Large intestine (tissue), 3 donors: ENCODE results near the gene MMP25. TPM values are rescaled to one million over a fixed set of nuclear protein-coding genes. Genes with fewer than 3 reads are reported as not detected.

Experiments
- DNase-seq, 2 donors: peaks; one replicate each; pipeline versions ENCODE4 v3.0.0 to v3.0.0-alpha.2; 2013
- H3K27ac ChIP-seq: one replicate; pipeline ENCODE4 v1.5.1; 2013; ENCODE audit warnings: low read length
- H3K27me3 ChIP-seq: 2 replicates; pipeline ENCODE4 v1.6.1; 2013; ENCODE audit warnings: low read length; ENCODE audit not compliant: control insufficient read depth, insufficient read depth
- H3K36me3 ChIP-seq: 2 replicates; pipeline ENCODE4 v1.6.1; 2013; ENCODE audit warnings: low read length; ENCODE audit not compliant: control insufficient read depth, insufficient read depth
- H3K4me1 ChIP-seq: one replicate; pipeline ENCODE4 v1.6.1; 2013; ENCODE audit warnings: low read length; ENCODE audit not compliant: control insufficient read depth, insufficient read depth
- H3K4me3 ChIP-seq: one replicate; pipeline ENCODE4 v1.5.1; 2013; ENCODE audit warnings: low read length
- H3K9me3 ChIP-seq: one replicate; pipeline ENCODE4 v1.6.1; 2013; ENCODE audit warnings: mild to moderate bottlenecking, low read depth, low read length, moderate library complexity; ENCODE audit not compliant: control insufficient read depth
- WGBS: methylation state at CpG from one replicate; pipeline ENCODE4 v1.1.5; 2013; ENCODE audit warnings: low lambda C conversion rate; ENCODE audit not compliant: insufficient coverage; 5-methylcytosine and 5-hydroxymethylcytosine counted together
- polyA plus RNA-seq: library from polyadenylated mRNA; unstranded; fragments of 120-200 nt; gene quantifications from one replicate; pipeline ENCODE4 v1.2.1, GENCODE V29; 2013

MMP25 gene
- polyA plus RNA-seq, 1 donor: 4.3 TPM

DNA sequence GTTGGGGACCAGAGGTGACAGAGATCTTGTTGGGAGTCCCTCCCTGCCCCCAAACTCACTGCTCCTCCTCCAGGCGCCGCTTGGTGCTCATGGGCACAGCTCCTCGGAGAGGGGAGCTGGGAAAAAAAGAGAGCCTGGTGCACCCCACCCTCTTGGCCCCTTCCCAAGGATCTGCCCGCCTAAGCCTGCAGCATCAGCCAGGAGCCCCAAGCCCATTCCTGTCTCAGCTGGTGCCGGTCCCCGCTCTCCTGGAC, 23.0 kb upstream of the MMP25 start:
- DNase-seq: no peak
- peaks cover 3% of the 10 kb centered on the region for H3K9me3 ChIP-seq
- no CpG with 5 or more reads among the region's 6 CpGs for WGBS
- H3K4me3 ChIP-seq: peak overlapping the region; percentile 64
- peaks cover 4% of the 10 kb centered on the region for H3K27me3 ChIP-seq
- peaks cover 43% of the 10 kb centered on the region for H3K4me1 ChIP-seq
- peak overlapping the region; percentile 97 for H3K27ac ChIP-seq
- H3K36me3 ChIP-seq: peaks cover 27% of the 10 kb centered on the region

- Histone ChIP-seq H3K27me3 (peaks cover 4% of the 10 kb centered on the region), H3K4me1 (peaks cover 42% of the 10 kb centered on the region), H3K27ac (peak within 1 kb of the TSS; percentile 97), H3K9me3 (peaks cover 3% of the 10 kb centered on the region), H3K4me3 (peak within 1 kb of the TSS; percentile 64), H3K36me3 (peaks cover 27% of the 10 kb centered on the region)
- peak; percentile 98 to 99 for DNase-seq
- WGBS: no CpG with 5 or more reads among the region's 69 CpGs
Measured at GRCh38 chr16:3023669-3024478, 22.5 kb upstream of the MMP25 start, which contains the start of the genes HCFC1R1 and THOC6. Gene HCFC1R1, minus strand, starts transcription at chr16:3023942. Its CDS starts 1 bp downstream, at chr16:3023941. Gene THOC6, plus strand, starts transcription at chr16:3024035. Its CDS starts 292 bp downstream, at chr16:3024327.

DNA sequence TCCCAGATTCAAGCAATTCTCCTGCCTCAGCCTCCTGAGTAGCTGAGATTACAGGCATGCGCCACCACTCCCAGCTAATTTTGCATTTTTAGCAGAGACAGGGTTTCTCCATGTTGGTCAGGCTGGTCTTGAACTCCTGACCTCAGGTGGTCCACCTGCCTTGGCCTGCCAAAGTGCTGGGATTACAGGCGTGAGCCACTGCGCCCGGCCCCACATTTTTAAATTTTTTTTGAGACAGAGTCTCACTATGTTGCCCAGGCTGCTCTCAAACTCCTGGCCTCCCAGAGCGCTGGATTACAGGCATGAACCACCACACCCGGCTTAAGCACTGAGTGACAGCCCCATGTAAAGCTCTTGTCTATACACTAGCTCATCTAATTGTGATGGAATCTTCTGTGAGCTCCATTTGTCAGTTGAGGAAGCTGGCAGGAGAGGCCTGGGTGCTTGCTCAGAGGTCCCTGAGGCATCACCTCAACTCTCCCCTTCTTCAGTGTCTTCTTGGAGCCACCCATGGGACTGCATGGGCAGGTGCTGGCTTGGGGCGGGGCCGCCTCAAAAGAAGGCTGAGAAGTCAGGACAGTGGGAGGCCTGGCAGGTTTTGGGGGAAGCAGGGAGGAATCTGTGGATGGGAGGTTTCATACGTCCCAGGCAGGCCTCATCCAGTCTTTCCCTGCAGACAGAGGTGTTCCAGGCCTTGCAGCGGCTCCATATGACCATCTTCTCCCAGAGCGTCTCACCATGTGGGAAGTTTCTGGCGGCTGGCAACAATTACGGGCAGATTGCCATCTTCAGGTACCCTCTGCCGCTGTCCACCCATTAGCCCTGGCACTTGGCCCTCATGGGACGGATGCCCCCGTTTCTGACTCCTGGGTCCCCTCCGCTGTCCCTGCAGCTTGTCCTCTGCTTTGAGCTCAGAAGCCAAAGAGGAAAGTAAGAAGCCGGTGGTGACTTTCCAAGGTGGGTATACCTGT, 21.0 kb upstream of the MMP25 start:
- Histone ChIP-seq H3K27me3 (peaks cover 18% of the 10 kb centered on the region), H3K4me3 (no peak overlapping the region), H3K9me3 (peaks cover 3% of the 10 kb centered on the region), H3K36me3 (peaks cover 27% of the 10 kb centered on the region), H3K27ac (no peak overlapping the region), H3K4me1 (peaks cover 34% of the 10 kb centered on the region)
- no peak for DNase-seq
- WGBS: no CpG with 5 or more reads among the region's 18 CpGs

DNA sequence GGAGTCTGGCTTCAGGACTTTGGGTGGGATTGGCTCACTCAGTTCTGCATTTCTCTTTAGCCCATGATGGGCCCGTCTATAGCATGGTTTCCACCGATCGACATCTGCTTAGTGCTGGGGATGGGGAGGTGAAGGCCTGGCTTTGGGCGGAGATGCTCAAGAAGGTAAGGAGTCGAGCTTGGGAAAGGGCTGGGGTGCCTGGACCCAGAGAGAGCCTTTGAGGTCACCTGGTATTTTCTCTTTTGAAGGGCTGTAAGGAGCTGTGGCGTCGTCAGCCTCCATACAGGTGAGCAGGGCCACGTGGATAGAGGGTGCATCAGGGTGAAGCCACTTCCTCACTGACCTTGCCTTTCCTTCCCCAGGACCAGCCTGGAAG, 20.4 kb upstream of the MMP25 start:
- H3K27ac ChIP-seq: no peak overlapping the region
- WGBS: no CpG with 5 or more reads among the region's 8 CpGs
- peaks cover 6% of the 10 kb centered on the region for H3K9me3 ChIP-seq
- H3K27me3 ChIP-seq: peaks cover 25% of the 10 kb centered on the region
- peaks cover 34% of the 10 kb centered on the region for H3K4me1 ChIP-seq
- peaks cover 27% of the 10 kb centered on the region for H3K36me3 ChIP-seq
- DNase-seq: no peak
- H3K4me3 ChIP-seq: no peak overlapping the region

DNA sequence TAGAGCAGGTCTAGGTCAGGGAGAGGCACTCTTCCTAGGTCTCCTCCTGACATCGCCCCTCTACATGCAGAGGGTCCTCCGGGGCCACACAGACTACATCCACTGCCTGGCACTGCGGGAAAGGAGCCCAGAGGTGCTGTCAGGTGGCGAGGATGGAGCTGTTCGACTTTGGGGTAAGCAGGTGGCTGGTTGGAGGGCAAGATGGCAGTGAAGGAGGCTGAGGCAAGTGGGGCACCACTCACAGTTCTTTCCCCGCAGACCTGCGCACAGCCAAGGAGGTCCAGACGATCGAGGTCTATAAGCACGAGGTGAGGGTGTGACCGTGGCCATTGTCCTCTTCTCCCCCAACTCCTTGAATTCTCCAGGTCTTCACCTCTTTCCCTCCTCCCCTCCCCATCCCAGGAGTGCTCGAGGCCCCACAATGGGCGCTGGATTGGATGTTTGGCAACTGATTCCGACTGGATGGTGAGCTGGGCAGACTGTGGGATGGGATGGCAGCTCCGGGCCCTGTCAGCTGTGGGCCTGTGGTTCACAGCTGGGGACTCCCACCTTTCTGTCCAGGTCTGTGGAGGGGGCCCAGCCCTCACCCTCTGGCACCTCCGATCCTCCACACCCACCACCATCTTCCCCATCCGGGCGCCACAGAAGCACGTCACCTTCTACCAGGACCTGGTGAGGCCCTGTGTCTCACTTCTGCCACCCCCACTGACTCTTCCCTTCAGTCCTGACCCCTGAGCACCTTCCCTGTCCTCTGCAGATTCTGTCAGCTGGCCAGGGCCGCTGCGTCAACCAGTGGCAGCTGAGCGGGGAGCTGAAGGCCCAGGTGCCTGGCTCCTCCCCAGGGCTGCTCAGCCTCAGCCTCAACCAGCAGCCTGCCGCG, 19.5 kb upstream of the MMP25 start:
- Histone ChIP-seq H3K9me3 (peaks cover 6% of the 10 kb centered on the region), H3K4me3 (no peak overlapping the region), H3K4me1 (peaks cover 29% of the 10 kb centered on the region), H3K27ac (no peak overlapping the region), H3K27me3 (peaks cover 26% of the 10 kb centered on the region), H3K36me3 (peaks cover 27% of the 10 kb centered on the region)
- no CpG with 5 or more reads among the region's 24 CpGs for WGBS
- DNase-seq: peak in 1 of 2 donors; percentile 3

- Histone ChIP-seq H3K4me3 (no peak overlapping the region), H3K27me3 (peaks cover 30% of the 10 kb centered on the region), H3K27ac (no peak overlapping the region), H3K36me3 (peaks cover 27% of the 10 kb centered on the region), H3K4me1 (peaks cover 25% of the 10 kb centered on the region), H3K9me3 (peaks cover 6% of the 10 kb centered on the region)
- no CpG with 5 or more reads among the region's 8 CpGs for WGBS
- no peak for DNase-seq
Measured at GRCh38 chr16:3027489-3027795, 18.9 kb upstream of the MMP25 start.

DNA sequence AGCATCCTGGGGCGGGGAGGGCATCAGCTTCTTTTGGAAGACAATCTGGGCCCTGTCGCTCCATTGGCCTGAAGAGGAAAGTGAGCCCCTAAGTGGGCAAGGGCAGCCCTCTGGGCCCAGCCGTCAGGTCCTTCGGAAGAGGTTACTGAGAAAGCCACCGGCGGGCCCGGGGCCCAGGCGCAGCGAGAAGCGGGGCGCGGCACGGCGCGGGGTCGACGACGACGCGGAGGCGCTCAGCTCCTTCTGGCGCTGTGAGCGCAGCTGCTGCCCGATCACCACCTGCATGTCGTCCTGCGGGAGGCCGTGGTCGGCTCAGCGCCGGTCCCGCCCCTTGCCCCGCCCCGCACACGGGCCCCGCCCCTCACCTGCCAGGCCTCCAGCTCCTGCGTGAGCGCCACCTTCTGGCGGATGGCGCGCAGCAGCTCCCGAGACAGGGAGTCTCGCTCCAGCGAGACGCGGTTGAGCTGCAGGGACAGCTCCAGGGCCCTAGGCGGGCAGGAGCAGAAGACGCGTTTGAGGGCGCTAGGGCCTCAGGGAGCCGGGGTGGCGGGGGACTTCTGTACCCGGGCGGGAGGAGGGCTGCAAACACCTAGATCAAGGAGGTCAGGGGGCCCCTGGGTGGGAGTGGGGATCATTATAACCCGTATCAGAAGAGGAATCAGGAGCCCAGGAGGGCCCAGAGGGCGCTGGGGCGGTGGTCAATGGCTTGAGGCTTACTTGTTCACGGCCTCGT, 18.2 kb upstream of the MMP25 start:
- H3K4me1 ChIP-seq: peaks cover 18% of the 10 kb centered on the region
- H3K4me3 ChIP-seq: no peak overlapping the region
- H3K36me3 ChIP-seq: peaks cover 24% of the 10 kb centered on the region
- WGBS: no CpG with 5 or more reads among the region's 58 CpGs
- H3K27ac ChIP-seq: peak overlapping the region; percentile 35
- peak; percentile 86 to 88 for DNase-seq
- H3K9me3 ChIP-seq: peaks cover 6% of the 10 kb centered on the region
- peaks cover 32% of the 10 kb centered on the region for H3K27me3 ChIP-seq

DNA sequence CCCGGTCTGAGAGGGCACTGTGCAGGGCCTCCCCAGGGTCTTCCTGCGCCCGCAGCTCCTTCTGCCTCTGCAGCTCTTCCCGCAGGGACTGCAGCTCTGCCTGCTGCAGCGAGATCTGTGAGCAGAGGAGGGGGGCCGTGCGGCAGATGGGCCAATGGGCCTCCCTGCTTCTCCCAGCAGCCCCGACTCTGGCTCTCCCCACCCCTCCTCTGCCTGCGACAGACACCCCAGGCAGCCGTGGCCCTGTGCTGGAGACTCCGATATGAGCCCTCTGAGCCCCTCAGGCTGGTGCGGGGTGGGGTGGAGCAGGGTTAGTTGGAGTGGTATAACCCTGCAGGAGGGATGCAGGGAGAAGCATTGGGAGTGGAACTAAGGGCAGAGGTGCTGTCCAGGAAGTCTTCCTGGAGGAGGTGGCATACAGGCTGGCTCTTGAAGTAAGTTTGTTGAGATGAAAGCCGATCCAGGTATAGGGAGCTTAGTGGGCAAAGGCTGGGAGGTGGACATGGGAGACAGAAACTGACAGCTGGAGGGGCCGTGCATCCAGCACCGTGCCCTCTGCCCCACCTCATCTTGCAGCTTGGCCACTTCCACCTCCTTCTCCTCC, 17.5 kb upstream of the MMP25 start:
- DNase-seq: no peak
- peaks cover 6% of the 10 kb centered on the region for H3K9me3 ChIP-seq
- no peak overlapping the region for H3K27ac ChIP-seq
- peaks cover 32% of the 10 kb centered on the region for H3K27me3 ChIP-seq
- H3K4me1 ChIP-seq: peaks cover 15% of the 10 kb centered on the region
- no CpG with 5 or more reads among the region's 15 CpGs for WGBS
- H3K36me3 ChIP-seq: peaks cover 24% of the 10 kb centered on the region
- no peak overlapping the region for H3K4me3 ChIP-seq

DNA sequence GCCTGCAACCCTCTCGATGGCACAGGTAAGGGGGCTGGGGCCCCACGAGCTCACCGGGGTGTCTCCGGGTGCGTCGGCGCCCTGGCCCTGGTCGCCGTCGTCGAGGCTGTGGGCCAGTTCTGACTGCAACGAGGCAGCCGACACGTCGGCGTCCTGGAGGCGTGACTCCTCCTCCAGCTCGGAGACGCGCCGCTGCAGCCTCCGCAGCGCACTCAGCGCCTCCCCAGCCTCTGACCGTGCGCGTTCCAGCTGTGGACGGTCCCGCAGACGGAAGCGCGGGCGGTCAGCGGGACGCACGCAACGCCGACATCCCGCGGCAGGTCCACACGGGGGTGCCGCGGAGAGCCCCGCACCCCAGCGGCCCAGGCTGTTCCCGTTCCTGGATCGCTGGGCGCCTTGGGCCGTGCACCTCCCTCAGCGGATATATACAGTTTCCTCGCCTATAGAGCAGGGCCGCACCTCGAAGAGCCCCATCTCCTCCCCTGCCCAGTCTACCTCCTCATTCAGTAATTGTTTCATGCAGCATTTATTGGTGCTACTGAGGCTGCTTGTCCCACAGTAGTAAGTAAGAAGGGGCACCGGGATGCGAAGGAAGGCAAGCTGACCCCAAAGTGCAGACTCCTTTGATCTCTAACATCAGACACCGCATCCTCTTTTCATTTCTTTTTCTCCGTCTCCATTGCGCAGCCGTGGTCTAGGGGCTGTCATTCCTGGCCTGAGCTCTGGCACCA, 16.7 kb upstream of the MMP25 start:
- no peak overlapping the region for H3K27ac ChIP-seq
- no peak overlapping the region for H3K4me3 ChIP-seq
- peaks cover 24% of the 10 kb centered on the region for H3K36me3 ChIP-seq
- DNase-seq: peak in 1 of 2 donors; percentile 45
- H3K27me3 ChIP-seq: peaks cover 34% of the 10 kb centered on the region
- peaks cover 15% of the 10 kb centered on the region for H3K4me1 ChIP-seq
- no CpG with 5 or more reads among the region's 59 CpGs for WGBS
- peaks cover 6% of the 10 kb centered on the region for H3K9me3 ChIP-seq
